Subcutaneous abdominal adipose tissue (tissue), 5 donors: ENCODE results near the gene C10orf105.

Experiments
- H3K27ac ChIP-seq: one replicate; pipeline ENCODE4 v1.7.0; 2013; ENCODE audit warnings: low read depth, mild to moderate bottlenecking, inconsistent platforms, low read length, moderate library complexity
- H3K27me3 ChIP-seq, 5 donors: one replicate each; pipeline ENCODE4 v1.7.0; 2013; ENCODE audit warnings: low read length in 5 of 5, inconsistent platforms in 1 of 5; ENCODE audit not compliant: control insufficient read depth in 5 of 5, insufficient read depth in 4 of 5
- H3K36me3 ChIP-seq, 5 donors: one replicate each; pipeline ENCODE4 v1.7.0; 2013; ENCODE audit warnings: low read length in 5 of 5; ENCODE audit not compliant: control insufficient read depth in 5 of 5, insufficient read depth in 5 of 5
- H3K4me1 ChIP-seq, 5 donors: one replicate each; pipeline ENCODE4 v1.7.0; 2013; ENCODE audit warnings: low read length in 5 of 5, mild to moderate bottlenecking in 3 of 5, moderate library complexity in 1 of 5; ENCODE audit not compliant: control insufficient read depth in 5 of 5, insufficient read depth in 5 of 5
- H3K4me3 ChIP-seq, 5 donors: one replicate each; pipeline ENCODE4 v1.7.0; 2013; ENCODE audit warnings: low read length in 5 of 5, low read depth in 1 of 5
- H3K9ac ChIP-seq, 5 donors: one replicate each; pipeline ENCODE4 v1.7.0; 2013; ENCODE audit warnings: low read length in 5 of 5, mild to moderate bottlenecking in 4 of 5, moderate library complexity in 3 of 5
- H3K9me3 ChIP-seq, 5 donors: one replicate each; pipeline ENCODE4 v1.7.0; 2013; ENCODE audit warnings: low read length in 5 of 5; ENCODE audit not compliant: control insufficient read depth in 5 of 5
- donor health status: healthy.
- donor health status: healthy.
- donor health status: healthy.
- donor health status: healthy.
- donor health status: healthy.

Gene C10orf105

DNA sequence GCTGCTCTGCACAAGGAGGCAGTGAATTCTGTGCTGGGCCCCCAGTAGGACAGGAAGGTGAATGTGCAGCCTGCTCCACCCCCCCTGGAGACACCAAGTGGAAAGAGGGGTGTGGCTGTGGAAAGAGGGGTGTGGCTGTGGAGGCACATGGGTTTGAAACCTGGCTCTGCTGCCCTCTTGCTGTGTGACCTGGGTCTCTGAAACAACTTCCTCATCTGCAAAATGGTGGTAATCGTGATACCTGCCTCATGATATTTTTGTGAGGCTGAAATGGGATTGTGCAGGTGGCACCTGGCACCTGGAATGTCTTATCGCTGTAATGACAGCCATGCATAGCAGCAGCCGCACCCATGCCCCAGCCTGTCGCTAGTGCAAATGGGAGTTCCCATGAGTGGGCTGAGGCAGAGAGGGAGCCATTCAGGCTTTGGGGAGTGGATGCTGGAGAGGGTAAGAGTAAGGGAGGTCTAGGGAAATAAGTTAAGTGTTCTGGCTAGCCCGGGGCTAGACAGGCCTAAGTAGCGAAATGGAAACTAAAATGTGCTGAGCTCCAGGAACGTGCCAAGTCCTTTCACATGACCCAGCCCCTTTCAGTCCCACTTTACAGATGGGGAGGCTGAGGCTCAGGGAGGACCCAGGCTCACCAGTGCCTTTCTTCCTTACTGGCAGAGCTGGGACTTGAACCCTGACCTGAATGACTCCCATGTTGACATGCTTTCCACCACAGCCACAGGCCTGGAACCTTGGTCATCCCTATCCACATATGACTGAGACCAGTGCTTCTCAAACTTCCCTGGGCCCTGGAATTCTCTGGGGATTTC lies 35.0 kb downstream of the C10orf105 start:
- no peak overlapping the region for H3K4me3 ChIP-seq
- H3K36me3 ChIP-seq = no peaks in the 10 kb centered on the region

GRCh38 chr10:71683301-71683700 lies 36.3 kb downstream of the C10orf105 start:
- Histone ChIP-seq H3K4me3 (no peak overlapping the region), H3K4me1 (peaks cover 5 to 67% (median 28%) of the 10 kb centered on the region in 5 donors), H3K27me3 (no peaks in the 10 kb centered on the region), H3K27ac (no peak overlapping the region), H3K36me3 (no peaks in the 10 kb centered on the region), H3K9ac (no peak overlapping the region), H3K9me3 (peaks cover 0 to 1% (median 0%) of the 10 kb centered on the region in 5 donors)

More for the DNA sequence above, 35.0 kb downstream of the C10orf105 start:
- Histone ChIP-seq H3K27me3 (no peaks in the 10 kb centered on the region), H3K9me3 (peaks cover 0 to 2% (median 0%) of the 10 kb centered on the region in 5 donors), H3K9ac (no peak overlapping the region), H3K27ac (no peak overlapping the region), H3K4me1 (peaks cover 5 to 54% (median 28%) of the 10 kb centered on the region in 5 donors)

GRCh38 chr10:71681977-71682376 lies 37.6 kb downstream of the C10orf105 start:
- H3K9me3 ChIP-seq = no peaks in the 10 kb centered on the region
- no peaks in the 10 kb centered on the region for H3K27me3 ChIP-seq
- peaks cover 0 to 3% (median 0%) of the 10 kb centered on the region in 5 donors for H3K36me3 ChIP-seq
- H3K4me1 ChIP-seq = peaks cover 5 to 71% (median 24%) of the 10 kb centered on the region in 5 donors
- no peak overlapping the region for H3K9ac ChIP-seq
- H3K27ac ChIP-seq = no peak overlapping the region
- H3K4me3 ChIP-seq = no peak overlapping the region

GRCh38 chr10:71679425-71679824 lies 40.2 kb downstream of the C10orf105 start:
- Histone ChIP-seq H3K4me3 (no peak overlapping the region), H3K27me3 (no peaks in the 10 kb centered on the region), H3K27ac (peak overlapping the region; percentile 37), H3K4me1 (peaks cover 0 to 56% (median 5%) of the 10 kb centered on the region in 5 donors), H3K9me3 (no peaks in the 10 kb centered on the region), H3K9ac (no peak overlapping the region), H3K36me3 (peaks cover 0 to 3% (median 0%) of the 10 kb centered on the region in 5 donors)

DNA sequence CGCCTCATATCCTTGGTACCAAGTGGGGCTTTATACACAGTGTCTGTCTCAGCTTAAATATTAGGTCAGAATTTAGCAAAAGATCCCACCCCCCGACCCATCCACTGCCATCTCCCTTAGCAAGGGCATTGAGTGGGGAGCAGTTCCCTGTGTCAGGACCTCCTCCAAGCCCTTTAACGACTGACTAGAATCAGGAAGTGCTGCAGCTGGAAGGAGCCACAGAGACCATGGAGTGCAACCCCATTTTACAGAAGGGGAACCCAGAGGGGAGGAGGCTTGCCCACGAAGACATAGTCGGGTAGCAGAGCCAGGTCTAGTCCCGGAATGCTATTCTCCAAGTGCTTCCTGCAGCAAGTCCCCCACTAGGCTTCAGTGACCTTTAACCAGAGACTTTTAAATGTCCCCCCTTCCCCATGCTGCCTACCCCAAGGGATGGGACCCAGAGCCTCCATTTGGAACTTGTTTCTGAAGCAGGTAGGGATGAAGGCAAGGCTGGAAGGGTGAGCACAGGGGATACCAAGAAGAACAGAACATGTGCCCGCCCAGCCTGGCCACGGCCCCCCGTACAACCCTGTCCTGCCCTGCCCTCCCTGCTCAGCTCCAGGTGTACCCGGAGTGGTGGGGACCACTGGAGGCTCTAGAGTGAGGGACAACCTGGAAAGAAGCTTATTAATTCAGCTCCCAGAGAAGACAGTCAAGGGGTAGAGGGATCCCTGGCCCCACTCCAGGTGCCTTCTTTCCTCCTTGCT lies 41.3 kb downstream of the C10orf105 start:
- Histone ChIP-seq H3K4me1 (peaks cover 0 to 46% (median 3%) of the 10 kb centered on the region in 5 donors), H3K27ac (no peak overlapping the region), H3K4me3 (no peak overlapping the region), H3K36me3 (peaks cover 0 to 3% (median 0%) of the 10 kb centered on the region in 5 donors), H3K9me3 (no peaks in the 10 kb centered on the region), H3K9ac (no peak overlapping the region), H3K27me3 (no peaks in the 10 kb centered on the region)

DNA sequence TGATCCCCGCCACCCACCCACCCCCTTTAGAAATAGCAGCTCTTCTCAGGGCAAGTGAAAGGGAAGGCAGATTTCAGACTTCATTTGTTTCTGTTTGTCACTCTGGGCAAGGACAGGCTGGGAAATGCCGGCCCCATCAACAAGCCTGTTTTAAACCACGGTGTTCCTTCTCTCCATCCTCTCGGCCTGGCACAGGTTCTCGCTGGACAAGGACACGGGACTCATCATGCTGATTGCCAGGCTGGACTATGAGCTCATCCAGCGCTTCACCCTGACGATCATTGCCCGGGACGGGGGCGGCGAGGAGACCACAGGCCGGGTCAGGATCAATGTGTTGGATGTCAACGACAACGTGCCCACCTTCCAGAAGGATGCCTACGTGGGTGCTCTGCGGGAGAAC lies 42.3 kb downstream of the C10orf105 start:
- no peaks in the 10 kb centered on the region for H3K9me3 ChIP-seq
- no peak overlapping the region for H3K27ac ChIP-seq
- peaks cover 0 to 37% (median 3%) of the 10 kb centered on the region in 5 donors for H3K4me1 ChIP-seq
- H3K4me3 ChIP-seq = no peak overlapping the region
- peaks cover 0 to 3% (median 0%) of the 10 kb centered on the region in 5 donors for H3K36me3 ChIP-seq
- no peaks in the 10 kb centered on the region for H3K27me3 ChIP-seq
- no peak overlapping the region for H3K9ac ChIP-seq

GRCh38 chr10:71675295-71675970 lies 44.1 kb downstream of the C10orf105 start:
- Histone ChIP-seq H3K4me1 (peaks cover 0 to 31% (median 3%) of the 10 kb centered on the region in 5 donors), H3K36me3 (peaks cover 0 to 3% (median 0%) of the 10 kb centered on the region in 5 donors), H3K27me3 (no peaks in the 10 kb centered on the region), H3K4me3 (no peak overlapping the region), H3K9ac (no peak overlapping the region), H3K27ac (no peak overlapping the region), H3K9me3 (no peaks in the 10 kb centered on the region)

GRCh38 chr10:71671994-71672946 lies 47.3 kb downstream of the C10orf105 start:
- Histone ChIP-seq H3K27me3 (no peaks in the 10 kb centered on the region), H3K36me3 (no peaks in the 10 kb centered on the region), H3K4me1 (peaks cover 0 to 4% (median 0%) of the 10 kb centered on the region in 5 donors), H3K9ac (no peak overlapping the region), H3K27ac (no peak overlapping the region), H3K4me3 (no peak overlapping the region), H3K9me3 (no peaks in the 10 kb centered on the region)

- no peak overlapping the region for H3K27ac ChIP-seq
- H3K4me1 ChIP-seq = peaks cover 0 to 12% (median 4%) of the 10 kb centered on the region in 5 donors
- H3K27me3 ChIP-seq = no peaks in the 10 kb centered on the region
- H3K9me3 ChIP-seq = no peaks in the 10 kb centered on the region
- no peak overlapping the region for H3K9ac ChIP-seq
- H3K4me3 ChIP-seq = no peak overlapping the region
- H3K36me3 ChIP-seq = no peaks in the 10 kb centered on the region
Observed at GRCh38 chr10:71667387-71667752, 52.2 kb downstream of the C10orf105 start.
